Measurements from ENCODE around the gene NKX1-2. TPM values are rescaled to one million over a fixed set of nuclear protein-coding genes. Genes with fewer than 3 reads are reported as not detected.

Gene NKX1-2
- total and polyA plus RNA-seq, 8 donors = not detected

GRCh38 chr10:124407456-124407855 lies 42.4 kb downstream of the NKX1-2 start:
- no peak for ATAC-seq
- no peak overlapping the region for H3K27ac ChIP-seq
- intact Hi-C loops (cut with DNase I) = no loop called here

GRCh38 chr10:124403548-124403947 lies 46.3 kb downstream of the NKX1-2 start:
- Histone ChIP-seq H3K4me3 (no peak overlapping the region), H3K27ac (no peak overlapping the region), H3K4me1 (no peaks in the 10 kb centered on the region), H3K9me3 (no peaks in the 10 kb centered on the region), H3K36me3 (peaks cover 0 to 77% of the 10 kb centered on the region in 2 donors), H3K27me3 (no peaks in the 10 kb centered on the region)
- TF ChIP-seq, protein P1, sequence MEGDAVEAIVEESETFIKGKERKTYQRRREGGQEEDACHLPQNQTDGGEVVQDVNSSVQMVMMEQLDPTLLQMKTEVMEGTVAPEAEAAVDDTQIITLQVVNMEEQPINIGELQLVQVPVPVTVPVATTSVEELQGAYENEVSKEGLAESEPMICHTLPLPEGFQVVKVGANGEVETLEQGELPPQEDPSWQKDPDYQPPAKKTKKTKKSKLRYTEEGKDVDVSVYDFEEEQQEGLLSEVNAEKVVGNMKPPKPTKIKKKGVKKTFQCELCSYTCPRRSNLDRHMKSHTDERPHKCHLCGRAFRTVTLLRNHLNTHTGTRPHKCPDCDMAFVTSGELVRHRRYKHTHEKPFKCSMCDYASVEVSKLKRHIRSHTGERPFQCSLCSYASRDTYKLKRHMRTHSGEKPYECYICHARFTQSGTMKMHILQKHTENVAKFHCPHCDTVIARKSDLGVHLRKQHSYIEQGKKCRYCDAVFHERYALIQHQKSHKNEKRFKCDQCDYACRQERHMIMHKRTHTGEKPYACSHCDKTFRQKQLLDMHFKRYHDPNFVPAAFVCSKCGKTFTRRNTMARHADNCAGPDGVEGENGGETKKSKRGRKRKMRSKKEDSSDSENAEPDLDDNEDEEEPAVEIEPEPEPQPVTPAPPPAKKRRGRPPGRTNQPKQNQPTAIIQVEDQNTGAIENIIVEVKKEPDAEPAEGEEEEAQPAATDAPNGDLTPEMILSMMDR (IDR thresholded peaks at IDR 0.05) = peak; percentile 50 to 59
- ATAC-seq (peak; percentile 98), DNase-seq (peak in 2 of 4 donors; percentile 47 to 73)
- intact Hi-C loops (cut with DNase I) = no loop called here

More at GRCh38 chr10:124407456-124407855, 42.4 kb downstream of the NKX1-2 start:
- TF ChIP-seq, protein P1 (IDR thresholded peaks at IDR 0.05) = no peak
- no peak for DNase-seq
- H3K4me3 ChIP-seq = no peak overlapping the region
- no peaks in the 10 kb centered on the region for H3K4me1 ChIP-seq
- H3K36me3 ChIP-seq = peaks cover 0 to 65% of the 10 kb centered on the region in 2 donors
- no peaks in the 10 kb centered on the region for H3K9me3 ChIP-seq
- no peaks in the 10 kb centered on the region for H3K27me3 ChIP-seq

DNA sequence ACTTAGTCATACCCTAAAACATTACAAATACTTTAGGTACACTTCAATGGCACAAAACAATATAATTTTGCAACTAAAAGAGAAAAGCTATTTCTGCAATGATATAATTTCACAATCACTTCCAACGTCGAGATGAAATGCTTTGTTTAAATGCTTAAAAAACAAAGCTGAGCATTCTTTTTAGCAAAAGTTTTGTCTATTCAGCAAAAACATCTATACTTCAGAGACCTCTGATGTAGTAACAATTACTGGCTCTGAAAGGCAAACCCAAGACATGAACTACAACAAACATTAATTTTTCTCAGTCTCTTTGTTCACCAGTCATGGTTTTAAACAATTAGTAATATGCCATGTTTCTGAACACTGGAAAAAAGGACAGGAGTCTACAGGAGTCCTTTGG lies 47.6 kb downstream of the NKX1-2 start:
- ATAC-seq = no peak
- no peak overlapping the region for H3K4me3 ChIP-seq
- H3K27me3 ChIP-seq = no peaks in the 10 kb centered on the region
- H3K9me3 ChIP-seq = no peaks in the 10 kb centered on the region
- no peaks in the 10 kb centered on the region for H3K4me1 ChIP-seq
- H3K27ac ChIP-seq = no peak overlapping the region
- TF ChIP-seq, protein P1 (IDR thresholded peaks at IDR 0.05) = no peak
- DNase-seq = no peak
- peaks cover 0 to 80% of the 10 kb centered on the region in 2 donors for H3K36me3 ChIP-seq
- intact Hi-C loops (cut with DNase I) = no loop called here

DNA sequence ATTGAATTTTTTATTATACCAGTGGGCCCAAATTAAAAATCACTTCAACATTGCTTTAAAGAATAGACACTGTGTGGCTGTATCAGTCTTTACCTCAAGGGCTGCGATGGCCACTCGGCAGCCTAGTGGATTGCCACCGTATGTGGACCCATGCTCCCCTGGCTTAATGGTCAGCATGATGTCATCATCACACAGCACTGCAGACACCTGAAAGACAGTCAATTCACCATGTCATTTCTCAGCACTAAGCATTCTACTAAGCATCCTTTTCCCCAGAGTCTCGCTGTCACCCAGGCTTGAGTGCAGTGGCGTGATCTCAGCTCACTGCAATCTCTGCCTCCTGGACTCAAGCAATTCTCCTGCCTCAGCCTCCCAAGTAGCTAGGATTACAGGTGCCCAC lies 48.2 kb downstream of the NKX1-2 start:
- no peak overlapping the region for H3K4me3 ChIP-seq
- H3K27ac ChIP-seq = no peak overlapping the region
- no peaks in the 10 kb centered on the region for H3K27me3 ChIP-seq
- intact Hi-C loops (cut with DNase I) = no loop called here
- H3K4me1 ChIP-seq = no peaks in the 10 kb centered on the region
- DNase-seq = no peak
- peaks cover 0 to 80% of the 10 kb centered on the region in 2 donors for H3K36me3 ChIP-seq
- H3K9me3 ChIP-seq = no peaks in the 10 kb centered on the region
- no peak for ATAC-seq
- TF ChIP-seq, protein P1 (IDR thresholded peaks at IDR 0.05) = no peak

Other genes with a start within 250 kb of the NKX1-2 start
- gene OAT, start 31.1 kb downstream of the NKX1-2 start, total RNA-seq = 10 to 100 TPM; 64.0 to 72.1 TPM
- gene OAT, start 31.1 kb downstream of the NKX1-2 start, polyA plus RNA-seq (ENCODE audit: insufficient read length in 6 of 6) = 10 to 100 TPM; 75.8 to 91.1 (median 88.7) TPM
- gene LHPP, start 11.8 kb upstream of the NKX1-2 start, total RNA-seq = 10 to 100 TPM; 18.4 to 26.8 TPM
- 10 to 100 TPM; 12.2 to 15.3 (median 14.7) TPM for gene LHPP, start 11.8 kb upstream of the NKX1-2 start, polyA plus RNA-seq (ENCODE audit: insufficient read length in 6 of 6)